Renal pelvis (tissue), 4 donors: ENCODE data around the gene SLC9A9. TPM values are rescaled to one million over a fixed set of nuclear protein-coding genes. Genes with fewer than 3 reads are reported as not detected.

Experiments used
- DNase-seq: peaks from one replicate; pipeline ENCODE4 v3.0.0-alpha.2; 2013
- polyA plus RNA-seq, 3 donors: library from polyadenylated mRNA; unstranded; fragments of 120-200 nt; gene quantifications; one replicate each; pipeline ENCODE4 v1.2.1, GENCODE V29; 2013; ENCODE audit not compliant: insufficient read length in 3 of 3

SLC9A9 gene
- polyA plus RNA-seq, 3 donors = 4.2 to 5.3 (median 4.9) TPM

DNA sequence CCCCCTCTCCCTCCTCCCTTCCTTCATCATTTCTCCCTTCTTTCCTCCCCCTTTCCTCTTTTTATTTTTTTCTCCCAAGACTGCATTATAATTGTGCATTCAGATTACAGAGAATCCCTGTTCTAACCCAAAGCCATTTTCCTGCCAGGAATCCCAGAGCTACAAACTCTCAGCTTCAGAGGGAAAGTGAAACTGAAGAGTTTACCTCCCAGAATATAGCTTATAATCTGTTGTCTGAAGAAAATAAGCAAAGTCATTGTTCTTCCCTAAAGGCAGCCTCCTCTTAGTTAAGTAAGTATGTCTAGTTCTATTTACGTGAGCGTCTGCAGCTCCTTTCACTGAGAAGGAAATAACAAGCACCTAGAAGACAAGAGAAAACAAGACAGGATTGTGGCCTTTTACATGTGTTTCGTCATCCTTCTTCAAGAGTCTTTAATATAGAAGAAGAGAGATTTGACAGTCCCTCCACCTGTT, 631.5 kb downstream of the SLC9A9 start:
- DNase-seq = no peak

Other genes starting within 250 kb of the SLC9A9 start
- gene DIPK2A, start 123.4 kb upstream of the SLC9A9 start, polyA plus RNA-seq = 10 to 100 TPM; 29.6 to 37.5 (median 33.4) TPM